ENCODE measurements around the gene TEX19.

DNA sequence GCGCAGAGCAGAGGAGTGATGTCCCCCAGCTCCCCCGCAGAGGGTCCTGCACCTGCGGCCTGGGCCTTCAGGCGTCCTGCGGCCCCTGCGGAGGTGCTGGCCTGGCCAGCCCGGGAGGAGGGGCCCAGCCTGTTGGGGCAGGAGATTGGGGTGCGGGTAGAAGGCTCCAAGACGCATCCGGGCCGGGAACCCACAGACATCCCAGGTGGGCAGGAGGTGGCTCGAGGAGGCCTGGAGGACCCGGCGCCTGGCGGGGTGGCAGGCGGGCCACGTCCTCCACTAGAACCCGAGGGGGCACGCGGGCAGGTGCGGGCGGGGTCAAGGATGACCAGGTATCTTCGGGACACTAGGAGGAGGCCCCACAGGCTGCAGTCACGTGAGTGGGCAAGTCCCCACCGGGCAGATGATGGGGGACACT lies 24.8 kb upstream of the TEX19 start:
- TF ChIP-seq, protein P1, sequence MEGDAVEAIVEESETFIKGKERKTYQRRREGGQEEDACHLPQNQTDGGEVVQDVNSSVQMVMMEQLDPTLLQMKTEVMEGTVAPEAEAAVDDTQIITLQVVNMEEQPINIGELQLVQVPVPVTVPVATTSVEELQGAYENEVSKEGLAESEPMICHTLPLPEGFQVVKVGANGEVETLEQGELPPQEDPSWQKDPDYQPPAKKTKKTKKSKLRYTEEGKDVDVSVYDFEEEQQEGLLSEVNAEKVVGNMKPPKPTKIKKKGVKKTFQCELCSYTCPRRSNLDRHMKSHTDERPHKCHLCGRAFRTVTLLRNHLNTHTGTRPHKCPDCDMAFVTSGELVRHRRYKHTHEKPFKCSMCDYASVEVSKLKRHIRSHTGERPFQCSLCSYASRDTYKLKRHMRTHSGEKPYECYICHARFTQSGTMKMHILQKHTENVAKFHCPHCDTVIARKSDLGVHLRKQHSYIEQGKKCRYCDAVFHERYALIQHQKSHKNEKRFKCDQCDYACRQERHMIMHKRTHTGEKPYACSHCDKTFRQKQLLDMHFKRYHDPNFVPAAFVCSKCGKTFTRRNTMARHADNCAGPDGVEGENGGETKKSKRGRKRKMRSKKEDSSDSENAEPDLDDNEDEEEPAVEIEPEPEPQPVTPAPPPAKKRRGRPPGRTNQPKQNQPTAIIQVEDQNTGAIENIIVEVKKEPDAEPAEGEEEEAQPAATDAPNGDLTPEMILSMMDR (IDR thresholded peaks at IDR 0.05; ENCODE audit: low read length), result no peak
- TF ChIP-seq EZH2 (IDR thresholded peaks at IDR 0.05; ENCODE audit: borderline replicate concordance, low read length), result no peak

Measured in OCI-LY1 (cell line).